Stomach (tissue), 4 donors: ENCODE data around the gene NOC4L.

Source experiments
- EP300 ChIP-seq: sonication (generic); formaldehyde crosslinking; IDR thresholded peaks from one replicate; pipeline ENCODE4 v1.6.1; 2017; ENCODE audit warnings: antibody characterized with exemption
- POLR2A ChIP-seq, 4 donors: fragments of 450-650 bp; IDR thresholded peaks; one replicate each; pipeline ENCODE4 v1.6.1; 2016; ENCODE audit warnings: antibody characterized with exemption in 4 of 4, control low read depth in 2 of 4, mild to moderate bottlenecking in 1 of 4, moderate library complexity in 1 of 4
- POLR2AphosphoS5 ChIP-seq, 3 donors: sonication (generic); formaldehyde crosslinking; IDR thresholded peaks; one replicate each; pipeline ENCODE4 v1.6.1; 2016; ENCODE audit warnings: antibody characterized with exemption in 3 of 3
- TF ChIP-seq, protein P1 (sequence below), 7 experiments: fragments of 450-650 bp in 4 of 7; fragments of 200-600 bp in 3 of 7; sonication (generic) in 3 of 7; IDR thresholded peaks; one replicate each; pipeline ENCODE4 v1.5.1; 2016 to 2019; ENCODE audit warnings: antibody characterized with exemption in 7 of 7, control low read depth in 2 of 7, mild to moderate bottlenecking in 1 of 7

DNA sequence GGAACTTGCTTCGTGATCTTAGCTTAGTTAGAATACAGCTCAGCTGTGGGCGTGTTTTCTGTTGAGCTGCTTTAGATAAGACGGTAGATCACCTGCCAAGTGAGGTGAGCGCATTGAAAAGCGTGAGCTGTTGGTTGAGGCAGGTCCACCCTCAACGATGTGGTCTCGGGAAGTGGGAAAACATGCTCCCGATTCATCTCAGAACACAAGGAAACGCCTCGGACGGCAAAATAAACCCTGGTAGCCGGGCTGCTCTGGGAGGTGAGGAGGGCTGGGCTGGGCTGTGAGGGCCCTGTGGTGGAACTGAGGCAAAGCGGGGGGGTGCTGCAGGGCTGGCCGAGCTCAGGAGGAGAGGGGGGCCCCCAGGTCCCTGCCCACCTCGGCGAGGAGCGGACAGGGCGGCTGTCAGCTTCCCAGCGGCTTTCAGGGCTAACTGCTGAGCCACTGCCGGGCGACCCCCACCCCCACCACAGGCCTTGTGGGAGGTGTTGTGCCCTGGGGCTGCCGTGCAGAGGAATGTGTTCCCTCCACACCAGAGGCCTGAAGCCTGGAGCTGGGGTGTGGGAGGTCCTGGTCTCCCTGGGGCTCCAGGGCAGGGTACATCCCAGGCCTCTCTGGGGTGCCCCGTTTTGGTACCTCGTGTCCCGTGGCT lies 30.7 kb downstream of the NOC4L start:
- TF ChIP-seq POLR2AphosphoS5 (IDR thresholded peaks at IDR 0.05) = no peak
- TF ChIP-seq, protein P1, sequence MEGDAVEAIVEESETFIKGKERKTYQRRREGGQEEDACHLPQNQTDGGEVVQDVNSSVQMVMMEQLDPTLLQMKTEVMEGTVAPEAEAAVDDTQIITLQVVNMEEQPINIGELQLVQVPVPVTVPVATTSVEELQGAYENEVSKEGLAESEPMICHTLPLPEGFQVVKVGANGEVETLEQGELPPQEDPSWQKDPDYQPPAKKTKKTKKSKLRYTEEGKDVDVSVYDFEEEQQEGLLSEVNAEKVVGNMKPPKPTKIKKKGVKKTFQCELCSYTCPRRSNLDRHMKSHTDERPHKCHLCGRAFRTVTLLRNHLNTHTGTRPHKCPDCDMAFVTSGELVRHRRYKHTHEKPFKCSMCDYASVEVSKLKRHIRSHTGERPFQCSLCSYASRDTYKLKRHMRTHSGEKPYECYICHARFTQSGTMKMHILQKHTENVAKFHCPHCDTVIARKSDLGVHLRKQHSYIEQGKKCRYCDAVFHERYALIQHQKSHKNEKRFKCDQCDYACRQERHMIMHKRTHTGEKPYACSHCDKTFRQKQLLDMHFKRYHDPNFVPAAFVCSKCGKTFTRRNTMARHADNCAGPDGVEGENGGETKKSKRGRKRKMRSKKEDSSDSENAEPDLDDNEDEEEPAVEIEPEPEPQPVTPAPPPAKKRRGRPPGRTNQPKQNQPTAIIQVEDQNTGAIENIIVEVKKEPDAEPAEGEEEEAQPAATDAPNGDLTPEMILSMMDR (IDR thresholded peaks at IDR 0.05) = no peak
- TF ChIP-seq POLR2A (IDR thresholded peaks at IDR 0.05) = no peak
- TF ChIP-seq EP300 = no peak
